Activated CD4-positive, alpha-beta T cell treated with anti-CD3 and anti-CD28 coated beads, Interleukin-2, amount 10 ng/mL, durations not matched to agents 7 days and 5 days (primary cell): ENCODE data around the gene PHPT1. TPM values are rescaled to one million over a fixed set of nuclear protein-coding genes. Genes with fewer than 3 reads are reported as not detected.

Source experiments
- microRNA-seq: library from miRNA; unstranded; fragments of <30 nt; microRNA quantifications from one replicate; pipeline ENCODE4 v1.2.0, GENCODE V29; 2021; ENCODE audit warnings: borderline microRNAs expressed, borderline replicate concordance
- total RNA-seq, 2 experiments: library from RNA; stranded (reverse); gene quantifications; one replicate each; pipeline ENCODE4 v1.2.3, GENCODE V29; 2021

Gene PHPT1
- total RNA-seq, 2 experiments from 2014 or later: 90.1 to 99.4 TPM

Small RNA genes within 50 kb of the gene (microRNA-seq; reads per million reads assigned to microRNA genes)
- gene MIR4292 (not detected), gene MIR4479 (1.3 reads per million)

Other genes starting within 250 kb of the PHPT1 start
- gene EGFL7, start 186.5 kb upstream of the PHPT1 start, total RNA-seq: under 1 TPM; 0.22 to 0.31 TPM
- 10 to 100 TPM; 15.0 to 17.0 TPM for gene AGPAT2, start 162.0 kb upstream of the PHPT1 start, total RNA-seq
- gene DIPK1B, start 136.8 kb upstream of the PHPT1 start, total RNA-seq: not detected
- not detected for gene LCN10, start 106.5 kb upstream of the PHPT1 start, total RNA-seq
- gene LCN6, start 100.9 kb upstream of the PHPT1 start, total RNA-seq: not detected
- gene LCN8, start 91.2 kb upstream of the PHPT1 start, total RNA-seq: not detected
- not detected for gene LCN15, start 84.9 kb upstream of the PHPT1 start, total RNA-seq
- 10 to 100 TPM; 28.5 to 38.5 TPM for gene TMEM141, start 58.1 kb upstream of the PHPT1 start, total RNA-seq
- 1 to 10 TPM in 1 of 2 experiments, under 1 TPM in 1; 0.97 to 1.1 TPM for gene CCDC183, start 53.1 kb upstream of the PHPT1 start, total RNA-seq
- 100 to 1,000 TPM in 1 of 2 experiments, 10 to 100 TPM in 1; 95.5 to 109 TPM for gene RABL6, start 41.5 kb upstream of the PHPT1 start, total RNA-seq
- 1 to 10 TPM; 4.0 to 4.1 TPM for gene AJM1, start 6.9 kb upstream of the PHPT1 start, total RNA-seq
- gene MAMDC4, start 2.9 kb downstream of the PHPT1 start, total RNA-seq: 10 to 100 TPM; 12.4 to 14.4 TPM
- gene EDF1, start 16.9 kb downstream of the PHPT1 start, total RNA-seq: 100 to 1,000 TPM; 290 to 291 TPM
- 10 to 100 TPM; 39.4 to 49.4 TPM for gene TRAF2, start 37.1 kb downstream of the PHPT1 start, total RNA-seq
- 100 to 1,000 TPM; 116 to 123 TPM for gene FBXW5, start 95.3 kb downstream of the PHPT1 start, total RNA-seq
- gene C8G, start 95.8 kb downstream of the PHPT1 start, total RNA-seq: 1 to 10 TPM in 1 of 2 experiments, under 1 TPM in 1; 0.85 to 1.8 TPM
- 1 to 10 TPM; 3.1 to 3.5 TPM for gene LCN12, start 102.9 kb downstream of the PHPT1 start, total RNA-seq
- gene PTGDS, start 128.1 kb downstream of the PHPT1 start, total RNA-seq: 10 to 100 TPM; 22.1 to 24.0 TPM
- gene LCNL1, start 133.6 kb downstream of the PHPT1 start, total RNA-seq: under 1 TPM; 0.48 to 0.67 TPM
- gene PAXX, start 143.0 kb downstream of the PHPT1 start, total RNA-seq: 10 to 100 TPM; 80.2 to 98.4 TPM
- 1 to 10 TPM; 2.6 to 4.4 TPM for gene CLIC3, start 147.2 kb downstream of the PHPT1 start, total RNA-seq
- 10 to 100 TPM; 67.7 to 70.3 TPM for gene ABCA2, start 178.8 kb downstream of the PHPT1 start, total RNA-seq
- gene FUT7, start 182.7 kb downstream of the PHPT1 start, total RNA-seq: 10 to 100 TPM in 1 of 2 experiments, 1 to 10 TPM in 1; 8.9 to 10.3 TPM
- gene NPDC1, start 196.8 kb downstream of the PHPT1 start, total RNA-seq: 10 to 100 TPM; 35.5 to 41.4 TPM
- gene ENTPD2, start 204.7 kb downstream of the PHPT1 start, total RNA-seq: not detected
- 10 to 100 TPM; 33.8 to 40.6 TPM for gene SAPCD2, start 221.1 kb downstream of the PHPT1 start, total RNA-seq
- 10 to 100 TPM; 19.1 to 21.9 TPM for gene UAP1L1, start 228.1 kb downstream of the PHPT1 start, total RNA-seq
- 10 to 100 TPM; 43.0 to 55.0 TPM for gene MAN1B1, start 237.6 kb downstream of the PHPT1 start, total RNA-seq